8988T (cell line): ENCODE measurements around the gene ACAN.

Experiments
- DNase-seq: peaks from one replicate; pipeline ENCODE4 v3.0.0; 2011

ACAN gene

DNA sequence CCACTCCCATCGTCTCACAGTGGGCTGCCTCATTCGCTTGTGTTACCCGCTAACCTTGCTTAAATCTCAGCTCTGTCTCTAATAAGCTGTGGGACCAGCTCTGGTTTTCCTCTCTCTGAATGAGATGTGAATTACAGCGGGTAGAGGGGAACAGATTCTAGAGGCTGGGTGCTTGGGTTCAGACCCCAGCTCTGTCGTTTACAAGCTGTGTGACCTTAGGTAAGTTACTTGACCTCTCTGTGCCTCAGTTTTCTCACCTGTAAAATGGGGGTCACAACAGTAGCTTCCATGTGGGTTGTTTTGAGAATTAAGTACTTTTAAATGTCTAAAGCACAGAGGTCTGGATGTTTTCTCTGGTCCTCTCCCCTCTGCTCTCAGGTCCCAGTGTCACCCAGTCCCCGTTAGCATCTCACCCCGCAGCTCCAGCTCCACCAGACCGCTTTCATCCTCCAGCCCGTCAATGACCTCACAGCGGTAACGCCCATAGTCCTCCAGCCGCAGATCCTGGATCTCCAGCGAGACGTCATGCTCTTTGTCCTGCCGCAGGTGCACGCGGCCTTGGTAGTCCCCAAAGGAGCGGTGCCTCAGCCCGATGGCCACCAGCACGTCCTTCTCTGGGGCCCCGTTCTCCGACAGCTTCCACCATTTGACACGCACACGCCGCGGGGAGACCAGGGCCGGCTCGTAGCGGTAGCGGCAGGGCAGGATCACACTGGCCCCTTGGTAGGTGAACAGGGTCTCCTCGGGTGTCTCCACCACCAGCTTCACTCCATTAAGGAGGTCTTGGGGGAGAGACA is 77.9 kb downstream of the ACAN start:
- DNase-seq, result no peak

DNA sequence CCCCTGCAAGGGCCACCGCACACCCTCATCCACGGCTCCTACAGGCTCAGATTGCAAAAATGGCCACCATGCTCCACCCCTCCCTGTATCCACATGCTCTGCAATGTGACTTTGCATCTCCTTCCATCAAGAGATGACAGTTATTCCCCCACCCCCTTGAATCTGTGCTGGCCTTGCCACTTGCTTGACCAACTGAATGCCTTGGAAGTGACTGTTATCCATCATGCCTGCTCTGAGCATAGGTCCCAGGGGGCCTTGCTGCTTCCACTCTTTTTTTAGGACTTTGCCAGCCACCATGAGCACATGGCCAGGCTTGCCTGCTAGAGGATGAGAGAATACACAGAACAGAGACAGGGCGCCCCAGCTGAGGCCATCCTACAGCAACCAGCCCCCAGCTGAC is 78.5 kb downstream of the ACAN start:
- no peak for DNase-seq

DNA sequence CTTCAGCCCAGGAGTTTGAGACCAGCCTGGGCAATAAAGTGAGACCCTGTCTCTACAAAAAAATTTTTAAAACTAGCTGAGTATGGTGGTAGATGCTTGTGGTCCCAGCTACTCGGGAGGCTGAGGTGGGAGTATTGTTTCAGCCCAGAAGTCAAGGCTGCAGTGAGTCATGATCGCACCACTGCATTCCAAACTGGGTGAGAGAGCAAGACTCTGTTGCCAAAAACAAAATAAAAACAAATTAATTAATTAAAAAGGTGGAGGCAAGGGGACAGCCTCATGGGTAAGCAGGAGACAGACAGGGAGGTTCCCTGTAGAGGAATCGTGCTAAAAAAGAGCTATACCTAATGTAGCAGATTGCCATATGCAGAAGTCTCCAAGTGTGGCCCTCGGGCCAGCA is 79.5 kb downstream of the ACAN start:
- DNase-seq, result no peak

DNA sequence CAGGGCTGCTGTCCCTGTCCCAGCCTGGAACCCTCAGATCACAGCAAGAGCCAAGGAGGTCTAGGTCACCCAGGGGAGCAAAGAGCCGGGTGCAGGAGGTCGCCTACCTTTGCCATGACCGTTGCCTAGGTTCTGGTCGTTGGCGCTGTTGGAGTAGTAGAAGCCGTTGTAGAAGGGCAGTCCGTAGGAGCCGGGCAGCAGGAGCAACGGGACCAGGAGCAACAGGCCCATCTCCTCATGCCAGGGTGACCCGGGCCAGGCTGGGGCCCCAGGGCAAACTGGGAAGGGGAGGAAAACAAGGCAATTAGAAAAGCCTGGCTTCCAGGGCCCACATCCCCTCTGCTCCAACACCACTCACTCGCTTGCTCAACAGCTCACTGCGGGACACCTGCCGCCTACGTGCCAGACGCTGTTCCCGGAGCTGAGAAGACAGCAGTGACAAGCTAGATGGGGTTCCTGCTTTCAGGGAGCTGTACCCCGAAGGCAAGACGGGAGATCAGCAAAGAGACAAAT is 83.9 kb downstream of the ACAN start:
- no peak for DNase-seq

DNA sequence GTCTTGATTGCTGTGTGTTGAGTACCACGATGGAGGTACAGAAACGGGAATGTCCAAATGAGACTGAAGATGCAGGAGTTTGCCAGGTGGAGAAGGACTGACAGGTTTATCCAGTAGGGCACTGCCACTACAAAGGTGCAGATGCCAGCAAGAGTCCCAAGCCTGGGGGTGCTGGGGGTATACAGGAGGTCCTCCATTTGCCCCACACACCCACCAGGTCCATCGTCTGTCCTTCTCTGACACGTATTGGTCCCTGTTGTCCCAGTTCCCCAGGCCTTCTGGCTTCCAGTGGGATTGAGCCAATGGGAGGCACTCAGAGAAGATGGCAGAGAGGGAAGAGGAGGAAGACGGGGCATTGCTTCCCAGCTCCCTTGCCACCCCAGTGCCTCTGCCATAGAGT is 85.5 kb downstream of the ACAN start:
- DNase-seq, result no peak

DNA sequence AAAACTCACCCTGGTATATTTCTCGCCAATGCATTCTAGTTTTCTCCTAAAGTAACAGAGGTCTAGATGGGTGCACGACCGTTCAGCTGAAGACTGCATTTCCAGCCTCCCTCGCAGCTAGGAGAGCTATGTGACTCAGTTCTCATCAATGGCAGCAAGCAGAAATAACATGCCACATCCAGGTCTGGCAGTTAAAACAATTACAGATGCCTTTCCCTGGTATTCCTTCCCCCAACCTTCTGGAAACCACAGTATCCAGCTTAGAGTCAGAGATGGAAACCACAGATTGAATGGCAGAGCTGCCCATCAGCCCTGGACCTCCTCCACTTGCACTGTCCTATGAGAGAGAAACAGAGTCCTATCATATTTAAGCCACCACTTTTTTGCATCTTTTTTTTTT is 87.3 kb downstream of the ACAN start:
- DNase-seq, result no peak

DNA sequence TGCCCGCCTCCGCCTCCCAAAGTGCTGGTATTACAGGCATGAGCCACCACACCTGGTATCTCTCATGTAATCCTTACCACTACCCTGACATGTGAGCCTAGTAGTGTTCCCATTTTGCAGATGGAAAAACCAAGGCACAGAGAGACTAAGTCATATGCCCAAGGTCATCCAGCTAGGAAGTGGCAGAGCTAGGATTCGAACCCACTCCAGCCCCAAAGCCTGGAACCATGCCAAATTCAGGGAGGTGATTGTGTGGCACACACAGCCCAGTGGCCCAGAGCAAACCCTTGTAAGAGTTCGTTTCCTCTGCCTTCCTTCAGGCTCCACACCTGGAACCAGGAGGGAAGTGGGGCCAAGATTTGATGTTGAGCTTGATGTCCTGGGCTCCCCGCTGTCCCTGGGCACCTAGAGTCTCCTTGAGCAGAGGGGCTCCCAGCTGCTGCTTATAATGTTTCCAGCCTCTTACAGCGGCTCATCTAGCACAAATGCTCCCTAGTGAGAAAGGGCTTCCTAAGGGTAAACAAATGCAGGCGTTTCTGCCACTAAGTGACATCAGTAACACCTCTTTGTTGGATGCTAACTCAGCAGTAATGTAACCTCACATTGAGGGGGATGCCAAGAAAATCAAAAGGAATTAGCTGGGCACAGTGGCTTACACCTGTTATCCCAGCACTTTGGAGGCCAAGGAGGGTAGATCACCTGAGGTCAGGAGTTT is 88.5 kb downstream of the ACAN start:
- DNase-seq, result no peak

DNA sequence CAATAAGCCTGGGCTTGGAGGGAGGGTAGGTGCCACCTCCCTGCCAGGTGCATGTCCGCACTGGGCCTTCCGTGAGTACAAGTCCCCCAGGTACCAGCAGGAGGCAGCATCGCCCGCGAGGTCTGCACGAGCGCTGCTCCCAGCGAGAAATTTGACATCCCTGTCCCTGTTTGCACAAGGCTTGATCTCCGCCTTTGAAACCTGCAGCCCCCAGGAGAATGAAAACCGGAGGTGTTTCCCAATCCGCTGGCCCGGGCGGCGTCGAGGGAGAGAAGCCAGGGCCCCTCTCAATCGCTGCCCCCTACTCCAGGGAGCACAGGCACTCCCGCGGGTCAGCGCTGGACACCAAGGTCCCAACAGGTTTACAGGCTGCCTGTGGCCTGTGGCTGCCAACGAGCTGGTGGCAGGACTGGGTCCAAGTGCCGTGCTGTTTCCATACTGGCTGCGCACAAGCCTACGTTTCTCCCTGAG is 91.1 kb downstream of the ACAN start:
- DNase-seq, result peak; percentile 51

DNA sequence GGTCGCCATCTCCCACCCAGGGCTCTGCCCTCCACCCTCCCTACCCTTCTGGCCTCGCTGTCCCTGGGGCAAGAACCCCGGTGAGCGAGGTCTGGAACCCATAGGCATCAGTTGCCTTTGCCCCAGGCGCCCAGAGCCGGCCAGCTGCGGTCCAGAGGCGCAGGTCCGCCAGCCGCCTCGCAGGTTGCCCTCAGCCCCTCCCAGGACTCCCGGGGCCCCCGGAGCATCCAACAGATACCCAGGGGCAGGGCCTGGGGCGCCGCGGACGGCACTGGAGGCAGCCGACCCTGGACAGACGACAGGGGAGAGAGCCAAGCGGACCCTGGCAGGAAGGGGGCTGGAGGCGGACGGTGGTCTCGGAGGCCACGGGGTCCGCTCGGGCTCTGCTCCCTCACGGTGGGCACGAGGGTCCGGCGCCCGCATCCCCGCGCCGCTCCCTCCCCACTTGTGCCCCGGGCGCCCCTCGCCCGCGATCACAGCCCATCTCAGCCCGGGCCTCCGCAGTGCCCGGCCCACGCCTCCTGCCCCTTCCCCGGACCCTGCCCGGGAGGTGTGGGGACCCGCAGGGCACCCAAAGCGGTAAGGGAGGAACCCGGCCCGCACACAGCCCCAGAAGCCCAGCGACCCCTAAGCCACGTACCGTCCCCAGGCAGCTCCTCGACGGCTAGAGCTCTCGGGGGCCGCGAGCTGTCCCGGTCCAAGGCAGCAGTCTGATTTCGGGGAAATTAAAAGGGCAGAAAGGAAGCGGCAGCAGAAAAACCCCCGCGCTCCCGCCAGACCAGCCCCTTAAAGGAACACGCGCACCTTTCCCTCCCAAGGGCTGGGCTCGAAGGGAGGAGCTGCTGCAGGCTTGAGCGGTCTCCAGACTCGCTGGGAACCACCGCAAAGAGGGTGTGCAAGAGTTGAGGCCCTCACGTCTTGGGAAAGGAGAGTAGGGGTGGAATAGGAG is 91.9 kb downstream of the ACAN start, which contains the start of gene HAPLN3:
Gene HAPLN3, minus strand, starts transcription at position 726 of the 949 bp plus-strand sequence. CDS start 8,246 bp downstream, outside the sequence.
- peak; percentile 60 for DNase-seq

DNA sequence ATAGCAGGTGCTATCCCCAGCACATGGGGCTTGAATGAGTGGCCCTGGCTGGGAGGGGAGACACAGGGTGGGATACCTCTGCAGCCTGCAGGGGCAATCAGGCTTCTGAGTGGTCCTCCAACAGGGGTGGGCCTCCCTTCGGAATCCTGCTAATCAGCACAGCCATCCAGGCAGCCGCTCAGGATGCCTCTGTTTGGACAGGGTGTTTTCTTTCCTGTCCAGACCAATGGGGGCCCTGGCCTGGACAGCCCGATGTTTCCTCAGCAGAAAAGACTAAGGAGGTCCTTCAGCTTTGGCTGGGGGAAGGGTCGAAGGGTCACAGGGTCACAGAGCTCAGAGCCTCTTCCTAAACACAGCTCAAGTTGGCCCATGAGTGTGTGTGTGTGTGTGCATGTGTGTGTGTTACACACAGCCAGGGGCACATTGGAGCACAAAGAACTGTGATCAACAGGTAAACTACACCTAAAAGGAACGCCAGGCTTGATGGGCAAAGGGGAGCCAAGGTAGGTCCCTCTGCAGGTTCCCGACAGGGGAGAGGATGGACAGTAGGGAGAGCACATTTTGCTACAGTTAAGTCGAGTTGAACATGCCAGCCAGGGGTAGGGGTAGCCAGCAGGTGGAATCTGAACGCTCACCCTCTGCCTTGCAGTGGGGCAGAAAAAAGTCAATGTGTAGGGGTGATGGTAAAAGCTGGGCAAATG is 93.2 kb downstream of the ACAN start:
- DNase-seq, result no peak

DNA sequence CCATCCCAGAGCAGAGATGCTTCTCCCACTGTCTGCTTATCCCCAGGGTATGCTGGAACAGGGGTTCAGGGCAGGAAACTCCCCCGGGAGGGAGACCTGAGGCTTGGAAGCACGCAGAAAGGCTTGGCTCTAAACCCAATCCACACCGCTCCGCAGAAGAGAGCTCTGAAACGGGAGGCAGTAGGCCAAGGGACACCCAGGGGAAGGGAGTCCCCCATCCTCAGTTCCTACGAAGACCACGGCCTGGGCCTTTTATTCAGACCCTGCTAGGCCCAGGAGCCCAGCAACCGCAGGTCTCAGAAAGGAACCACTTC is 93.9 kb downstream of the ACAN start:
- no peak for DNase-seq

DNA sequence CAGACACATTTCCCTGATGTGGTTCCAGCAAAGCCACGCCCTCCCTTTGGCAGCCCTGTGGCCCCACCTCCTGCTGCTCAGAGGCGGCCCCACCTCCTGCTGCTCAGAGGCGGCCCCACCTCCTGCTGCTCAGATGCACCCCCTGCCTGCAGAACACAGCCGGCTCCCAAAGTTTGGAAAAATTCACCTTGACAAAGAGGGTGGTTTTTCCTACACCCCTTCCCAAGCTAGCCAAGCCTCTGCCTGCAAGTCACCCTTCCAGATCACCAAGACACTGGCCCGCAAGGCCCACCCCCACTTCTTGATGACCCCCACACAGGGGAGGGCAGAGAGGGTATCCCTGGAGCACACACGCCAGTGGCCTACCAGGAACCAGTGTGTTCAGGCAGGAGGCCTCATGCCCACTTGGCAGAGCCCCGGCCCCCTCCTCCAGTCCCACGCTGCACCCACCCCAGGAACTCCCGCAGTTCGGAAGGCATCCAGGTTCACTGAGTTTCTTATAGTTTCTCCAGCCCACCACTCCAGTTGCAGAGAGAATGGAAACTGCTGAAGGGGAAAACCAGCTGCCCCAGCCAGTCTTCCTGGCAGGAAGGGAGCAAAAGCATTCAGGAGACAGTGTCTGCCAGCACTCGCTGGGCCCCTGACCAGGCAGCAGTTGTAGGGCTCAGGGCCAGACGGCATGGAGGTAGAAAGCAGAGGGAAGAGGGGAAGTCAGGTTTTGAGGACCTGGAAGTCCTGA is 94.4 kb downstream of the ACAN start:
- peak; percentile 65 for DNase-seq

DNA sequence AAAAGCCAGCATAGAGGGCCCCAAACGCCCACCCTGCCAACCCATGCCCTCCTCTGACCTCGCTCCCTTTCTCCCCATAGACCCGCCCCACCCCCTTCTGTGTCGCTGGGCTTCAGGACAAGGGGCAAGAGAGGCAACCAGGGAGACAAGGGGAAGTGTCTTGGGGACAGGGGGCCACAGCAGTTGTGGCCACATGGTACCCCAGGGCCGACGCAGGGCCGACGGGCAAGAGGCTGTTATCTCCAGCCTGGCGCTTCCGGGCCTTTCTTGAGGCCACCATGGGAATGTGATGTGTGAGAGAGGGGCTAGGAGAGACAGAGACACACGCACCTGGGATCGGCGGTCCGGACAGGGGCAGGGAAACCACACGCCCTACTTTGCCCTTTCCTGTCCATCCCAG is 95.5 kb downstream of the ACAN start:
- DNase-seq, result no peak

DNA sequence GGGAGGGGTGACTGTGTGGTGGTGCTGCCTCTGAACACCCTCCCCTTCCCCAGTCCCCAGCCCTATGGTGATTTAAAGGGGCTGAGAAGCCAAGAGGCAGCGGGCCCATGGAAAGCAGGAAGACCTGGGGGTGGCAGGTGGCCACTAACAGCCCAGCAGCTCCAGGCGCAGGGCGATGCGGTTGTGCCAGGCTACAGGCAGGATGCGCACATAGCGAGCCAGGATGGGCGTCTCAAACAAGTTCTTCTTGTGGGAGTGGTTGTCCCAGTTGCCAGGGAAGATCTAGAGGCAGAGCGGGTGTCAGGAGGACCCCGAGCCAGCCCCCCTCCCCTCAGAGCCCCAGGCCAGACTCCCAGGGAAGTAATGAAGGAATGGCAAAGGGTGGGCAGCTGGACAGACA is 96.0 kb downstream of the ACAN start:
- DNase-seq, result no peak

DNA sequence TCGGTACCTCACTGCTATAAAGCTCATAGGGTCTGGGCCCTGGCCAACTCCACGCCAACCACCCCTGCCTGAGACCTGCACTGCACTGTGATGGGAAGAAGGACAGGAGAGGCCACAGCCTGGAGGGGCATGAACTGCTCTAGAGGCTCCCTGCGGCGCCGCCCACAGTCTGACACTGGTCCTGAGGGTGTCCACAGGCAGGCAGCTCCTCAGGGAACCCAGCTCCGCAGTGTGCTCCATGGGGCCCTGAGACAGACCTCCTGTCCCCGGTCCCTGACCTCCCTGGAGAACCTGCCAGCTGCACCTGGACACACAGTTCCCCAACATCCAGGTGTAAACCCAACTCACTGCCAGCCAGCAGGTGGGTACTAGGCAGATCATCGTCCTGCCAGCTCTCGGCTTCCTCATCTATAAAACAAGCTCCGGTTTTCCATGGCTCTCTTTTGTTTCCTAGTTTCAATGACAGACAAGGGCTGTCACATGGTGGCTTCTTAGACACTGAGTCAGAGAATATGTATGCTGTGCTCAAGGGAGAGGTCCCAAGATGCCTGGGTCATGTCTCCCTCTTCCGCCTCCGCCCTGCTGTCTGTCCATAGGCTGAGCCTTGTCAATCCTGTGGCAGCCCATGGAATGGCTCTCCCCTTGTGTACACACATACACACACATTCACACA is 97.2 kb downstream of the ACAN start:
- no peak for DNase-seq

DNA sequence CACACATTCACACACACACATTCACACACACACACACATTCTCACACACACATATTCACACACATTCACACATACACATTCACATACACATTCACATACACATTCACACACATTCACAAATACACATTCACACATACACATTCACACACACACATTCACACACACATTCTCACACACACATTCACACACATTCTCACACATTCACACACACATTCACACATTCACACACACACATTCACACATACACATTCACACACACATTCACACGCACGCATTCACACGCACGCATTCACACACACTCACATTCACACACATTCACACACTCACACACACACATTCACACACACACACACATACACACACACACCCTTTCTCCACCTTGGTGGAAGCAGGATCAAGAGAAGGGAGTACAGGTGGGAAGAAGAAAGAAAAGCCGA is 97.8 kb downstream of the ACAN start:
- no peak for DNase-seq

DNA sequence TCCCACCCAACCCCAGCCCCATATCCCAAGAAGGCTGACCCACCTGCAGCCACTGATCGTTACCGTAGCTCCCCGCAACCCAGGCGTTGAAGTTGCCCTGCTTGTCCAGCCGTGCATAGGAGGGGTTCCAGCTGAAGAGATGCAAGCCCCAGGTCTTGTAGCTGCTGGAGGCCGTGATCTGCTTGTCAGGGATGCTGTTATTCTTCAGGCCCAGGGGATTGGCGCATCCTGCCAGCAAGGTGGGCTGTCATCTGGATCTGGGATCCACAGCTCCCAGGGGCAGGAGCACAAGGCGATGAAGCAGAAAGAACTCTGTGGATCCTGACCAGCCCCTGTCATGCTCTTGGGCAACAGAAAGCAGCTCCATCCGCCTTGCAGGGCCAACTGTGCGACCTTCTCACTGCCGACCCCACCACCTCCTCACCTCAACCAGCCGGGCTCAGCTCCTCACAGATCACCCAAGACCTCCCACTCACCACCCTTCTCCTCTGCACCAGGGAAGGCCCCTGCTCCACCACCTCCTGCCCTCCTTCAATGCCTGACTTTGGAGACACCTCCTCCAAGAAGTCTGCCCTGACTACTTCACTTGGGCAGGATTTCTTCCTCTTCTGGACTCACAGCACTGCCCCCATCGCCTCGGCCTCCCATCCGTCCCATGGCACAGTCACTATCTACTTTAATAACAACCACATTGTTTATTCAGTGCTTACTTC is 98.4 kb downstream of the ACAN start:
- no peak for DNase-seq

DNA sequence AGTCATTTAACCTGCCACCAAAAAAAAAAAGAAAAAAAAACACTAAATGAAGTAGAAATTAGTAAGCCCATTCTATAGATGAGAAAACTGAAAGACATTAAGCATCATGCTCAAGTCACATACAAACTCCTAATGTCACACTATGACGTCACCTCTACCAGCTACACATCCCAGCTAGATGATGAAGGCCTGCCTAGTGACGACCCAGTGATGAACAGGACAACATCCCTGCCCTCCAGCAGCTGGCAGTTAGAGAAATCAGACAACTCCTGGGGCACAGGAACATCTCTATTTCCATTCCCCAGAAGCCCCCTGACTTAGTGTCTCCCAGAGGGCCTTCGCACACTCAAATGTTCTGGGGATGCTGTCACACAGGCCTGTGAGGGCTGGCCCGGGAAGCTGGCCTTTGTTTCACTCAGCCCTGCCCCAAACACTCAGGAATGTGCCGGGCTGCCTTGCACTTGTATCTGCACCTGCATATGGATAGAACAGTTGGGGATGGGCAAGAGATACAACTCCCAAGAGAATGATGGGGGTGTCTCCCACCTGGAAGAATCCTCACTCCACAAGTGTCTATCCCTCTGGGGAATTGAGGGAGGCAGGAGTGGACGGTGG is 99.1 kb downstream of the ACAN start:
- no peak for DNase-seq

DNA sequence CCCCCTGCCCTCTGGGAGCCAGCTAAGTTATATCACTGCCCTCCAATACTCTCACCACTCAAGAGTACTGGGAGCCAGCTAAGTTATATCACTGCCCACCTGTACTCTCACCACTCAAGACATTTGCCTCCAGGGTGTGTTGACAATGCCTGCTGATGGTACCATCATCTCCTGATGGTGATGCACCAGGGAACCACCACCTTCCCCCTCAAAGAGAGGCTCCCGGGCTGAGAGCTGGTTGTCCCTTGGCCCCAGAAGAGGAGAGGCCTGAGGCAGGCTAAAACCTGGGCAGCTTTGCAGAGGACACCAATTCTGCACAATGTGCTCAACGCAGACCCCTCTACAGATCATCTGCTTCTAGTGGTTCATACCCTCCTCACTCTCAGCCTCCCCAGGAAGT is 99.6 kb downstream of the ACAN start:
- DNase-seq, result no peak

DNA sequence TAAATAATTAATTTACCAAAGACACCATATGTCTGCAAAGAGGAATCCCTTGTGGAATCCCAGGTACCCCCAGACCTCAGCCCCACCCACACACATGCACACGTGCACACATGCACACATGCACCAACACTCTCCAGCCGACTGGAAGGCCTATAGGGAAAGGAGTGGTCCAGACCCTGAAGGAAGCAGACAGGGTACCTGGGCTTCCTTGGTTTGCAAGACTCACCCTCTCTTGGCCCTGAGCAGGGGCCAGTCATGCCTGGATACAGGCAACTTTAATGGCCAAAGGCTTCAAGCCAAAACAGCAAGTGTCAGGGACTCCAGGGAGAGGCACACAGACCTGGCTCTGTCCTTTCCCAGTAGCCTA is 101.0 kb downstream of the ACAN start:
- DNase-seq, result no peak
